Smooth muscle cell (in vitro differentiated cells): ENCODE results near the gene ASS1. TPM values are rescaled to one million over a fixed set of nuclear protein-coding genes. Genes with fewer than 3 reads are reported as not detected.

Source experiments
- DNase-seq: peaks from one replicate; lab custom pipeline; 2025; ENCODE audit not compliant: unreplicated experiment; lab: John Stamatoyannopoulos, UW
- H2AFZ ChIP-seq: fragments of 200-600 bp; sonication (generic); 2 replicates; pipeline ENCODE4 v1.6.0; 2016; ENCODE audit warnings: antibody characterized with exemption, low read depth, mild to moderate bottlenecking
- H3F3A ChIP-seq: fragments of 200-600 bp; sonication (generic); 2 replicates; pipeline ENCODE4 v1.6.0; 2017; ENCODE audit warnings: antibody characterized with exemption, low read depth
- H3K27ac ChIP-seq: fragments of 200-600 bp; sonication (generic); 2 replicates; pipeline ENCODE4 v1.5.1; 2016; ENCODE audit warnings: low read depth, mild to moderate bottlenecking
- H3K27me3 ChIP-seq: fragments of 200-600 bp; sonication (generic); 2 replicates; pipeline ENCODE4 v1.6.1; 2016; ENCODE audit warnings: low read depth, mild to moderate bottlenecking
- H3K36me3 ChIP-seq: fragments of 200-600 bp; sonication (generic); 2 replicates; pipeline ENCODE4 v1.5.1; 2016; ENCODE audit warnings: low read depth
- H3K4me1 ChIP-seq: fragments of 200-600 bp; sonication (generic); 2 replicates; pipeline ENCODE4 v1.5.1; 2016; ENCODE audit warnings: low read depth
- H3K4me2 ChIP-seq: fragments of 200-600 bp; sonication (generic); 2 replicates; pipeline ENCODE4 v1.6.0; 2016; ENCODE audit warnings: mild to moderate bottlenecking
- H3K4me3 ChIP-seq: fragments of 200-600 bp; sonication (generic); 2 replicates; pipeline ENCODE4 v1.5.1; 2016; ENCODE audit warnings: mild to moderate bottlenecking
- H3K79me2 ChIP-seq: fragments of 200-600 bp; sonication (generic); 2 replicates; pipeline ENCODE4 v1.6.0; 2016; ENCODE audit warnings: low read depth, mild to moderate bottlenecking
- H3K9ac ChIP-seq: fragments of 200-600 bp; sonication (generic); 2 replicates; pipeline ENCODE4 v1.6.0; 2016; ENCODE audit warnings: low read depth
- H3K9me3 ChIP-seq: fragments of 200-600 bp; sonication (generic); replicated peaks from 2 replicates; pipeline ENCODE4 v1.5.1; 2016; ENCODE audit warnings: low read depth
- H4K20me1 ChIP-seq: fragments of 200-600 bp; sonication (generic); 2 replicates; pipeline ENCODE4 v1.6.0; 2016; ENCODE audit warnings: low read depth
- WGBS: methylation state at CpG from one replicate; pipeline ENCODE4 v1.1.7; 2016; ENCODE audit warnings: low lambda C conversion rate; 5-methylcytosine and 5-hydroxymethylcytosine counted together
- polyA plus RNA-seq: library from polyadenylated mRNA; unstranded; fragments of >200 nt; fragmentation: Nextera tagmentation; extraction: Ambion mirVana; gene quantifications from 2 replicates; pipeline ENCODE4 v1.2.1, GENCODE V29; 2016
- total RNA-seq: library from RNA; depleted of rRNA; stranded (reverse); fragments of >200 nt; gene quantifications from 2 replicates; pipeline ENCODE4 v1.2.3, GENCODE V29; 2014
- TF ChIP-seq, protein P1 (sequence below): fragments of 200-600 bp; sonication (generic); IDR thresholded peaks from 2 replicates; pipeline ENCODE4 v1.5.1; 2017; ENCODE audit warnings: borderline replicate concordance, mild to moderate bottlenecking, antibody characterized with exemption; ENCODE audit not compliant: insufficient read depth, poor library complexity, severe bottlenecking

The ASS1 gene
- total and polyA plus RNA-seq, 2 experiments from 2014 or later, result 78.2 to 81.5 TPM

GRCh38 chr9:130461731-130462130 lies 17.0 kb downstream of the ASS1 start:
- H3K4me3 ChIP-seq, result no peak overlapping the region
- H3K27me3 ChIP-seq, result no peaks in the 10 kb centered on the region
- no peak overlapping the region for H3K9ac ChIP-seq
- H2AFZ ChIP-seq, result no peak overlapping the region
- H3K36me3 ChIP-seq, result no peaks in the 10 kb centered on the region
- H3K27ac ChIP-seq, result no peak overlapping the region
- TF ChIP-seq, protein P1, sequence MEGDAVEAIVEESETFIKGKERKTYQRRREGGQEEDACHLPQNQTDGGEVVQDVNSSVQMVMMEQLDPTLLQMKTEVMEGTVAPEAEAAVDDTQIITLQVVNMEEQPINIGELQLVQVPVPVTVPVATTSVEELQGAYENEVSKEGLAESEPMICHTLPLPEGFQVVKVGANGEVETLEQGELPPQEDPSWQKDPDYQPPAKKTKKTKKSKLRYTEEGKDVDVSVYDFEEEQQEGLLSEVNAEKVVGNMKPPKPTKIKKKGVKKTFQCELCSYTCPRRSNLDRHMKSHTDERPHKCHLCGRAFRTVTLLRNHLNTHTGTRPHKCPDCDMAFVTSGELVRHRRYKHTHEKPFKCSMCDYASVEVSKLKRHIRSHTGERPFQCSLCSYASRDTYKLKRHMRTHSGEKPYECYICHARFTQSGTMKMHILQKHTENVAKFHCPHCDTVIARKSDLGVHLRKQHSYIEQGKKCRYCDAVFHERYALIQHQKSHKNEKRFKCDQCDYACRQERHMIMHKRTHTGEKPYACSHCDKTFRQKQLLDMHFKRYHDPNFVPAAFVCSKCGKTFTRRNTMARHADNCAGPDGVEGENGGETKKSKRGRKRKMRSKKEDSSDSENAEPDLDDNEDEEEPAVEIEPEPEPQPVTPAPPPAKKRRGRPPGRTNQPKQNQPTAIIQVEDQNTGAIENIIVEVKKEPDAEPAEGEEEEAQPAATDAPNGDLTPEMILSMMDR, result no peak
- H3K4me2 ChIP-seq, result no peak overlapping the region
- H3F3A ChIP-seq, result no peaks in the 10 kb centered on the region
- no peaks in the 10 kb centered on the region for H3K9me3 ChIP-seq
- 98% methylated on average over 11 of the region's 11 CpGs for whole genome bisulfite sequencing
- H3K79me2 ChIP-seq, result no peaks in the 10 kb centered on the region
- H3K4me1 ChIP-seq, result peaks cover 5% of the 10 kb centered on the region
- no peak for DNase-seq
- H4K20me1 ChIP-seq, result peaks cover 8% of the 10 kb centered on the region

- 94% methylated on average over 27 of the region's 27 CpGs for WGBS
- no peak for DNase-seq
- H3K4me1 ChIP-seq, result peaks cover 13% of the 10 kb centered on the region
- no peaks in the 10 kb centered on the region for H3F3A ChIP-seq
- no peak overlapping the region for H2AFZ ChIP-seq
- H3K36me3 ChIP-seq, result no peaks in the 10 kb centered on the region
- H3K27me3 ChIP-seq, result no peaks in the 10 kb centered on the region
- H3K9ac ChIP-seq, result no peak overlapping the region
- H4K20me1 ChIP-seq, result peaks cover 8% of the 10 kb centered on the region
- no peaks in the 10 kb centered on the region for H3K79me2 ChIP-seq
- no peak overlapping the region for H3K4me3 ChIP-seq
- TF ChIP-seq, protein P1, result no peak
- H3K9me3 ChIP-seq, result no peaks in the 10 kb centered on the region
- no peak overlapping the region for H3K4me2 ChIP-seq
- no peak overlapping the region for H3K27ac ChIP-seq
Measured at GRCh38 chr9:130462685-130463540, 18.2 kb downstream of the ASS1 start.

- Histone ChIP-seq H3K4me3 (no peak overlapping the region), H3F3A (no peaks in the 10 kb centered on the region), H3K9ac (no peak overlapping the region), H3K4me2 (no peak overlapping the region), H3K79me2 (no peaks in the 10 kb centered on the region), H3K36me3 (no peaks in the 10 kb centered on the region), H3K27ac (no peak overlapping the region), H3K4me1 (peaks cover 13% of the 10 kb centered on the region), H4K20me1 (peaks cover 8% of the 10 kb centered on the region), H2AFZ (no peak overlapping the region), H3K27me3 (no peaks in the 10 kb centered on the region), H3K9me3 (no peaks in the 10 kb centered on the region)
- 91% methylated on average over 22 of the region's 22 CpGs for WGBS
- DNase-seq, result no peak
- TF ChIP-seq, protein P1, result no peak
Measured at GRCh38 chr9:130463763-130464745, 19.3 kb downstream of the ASS1 start.
